A673 (cell line): Measurements from ENCODE around the gene QSOX2.

Source experiments
- EZH2 ChIP-seq: fragments of 200-600 bp; sonication (generic); IDR thresholded peaks from 2 replicates; pipeline ENCODE4 v1.6.1; 2017; ENCODE audit warnings: borderline replicate concordance, low read depth, mild to moderate bottlenecking, mixed read lengths, antibody characterized with exemption, low read length; ENCODE audit not compliant: poor library complexity, severe bottlenecking
- TF ChIP-seq, protein P1 (sequence below): fragments of 300-800, 200-600 bp; sonication (generic); conservative IDR thresholded peaks from 2 replicates; pipeline ENCODE4 v1.5.1; 2017; ENCODE audit warnings: low read depth, mild to moderate bottlenecking, antibody characterized with exemption, low read length, moderate library complexity, mixed read lengths

GRCh38 chr9:136276716-136277115, 31.1 kb upstream of the QSOX2 start:
- TF ChIP-seq, protein P1, sequence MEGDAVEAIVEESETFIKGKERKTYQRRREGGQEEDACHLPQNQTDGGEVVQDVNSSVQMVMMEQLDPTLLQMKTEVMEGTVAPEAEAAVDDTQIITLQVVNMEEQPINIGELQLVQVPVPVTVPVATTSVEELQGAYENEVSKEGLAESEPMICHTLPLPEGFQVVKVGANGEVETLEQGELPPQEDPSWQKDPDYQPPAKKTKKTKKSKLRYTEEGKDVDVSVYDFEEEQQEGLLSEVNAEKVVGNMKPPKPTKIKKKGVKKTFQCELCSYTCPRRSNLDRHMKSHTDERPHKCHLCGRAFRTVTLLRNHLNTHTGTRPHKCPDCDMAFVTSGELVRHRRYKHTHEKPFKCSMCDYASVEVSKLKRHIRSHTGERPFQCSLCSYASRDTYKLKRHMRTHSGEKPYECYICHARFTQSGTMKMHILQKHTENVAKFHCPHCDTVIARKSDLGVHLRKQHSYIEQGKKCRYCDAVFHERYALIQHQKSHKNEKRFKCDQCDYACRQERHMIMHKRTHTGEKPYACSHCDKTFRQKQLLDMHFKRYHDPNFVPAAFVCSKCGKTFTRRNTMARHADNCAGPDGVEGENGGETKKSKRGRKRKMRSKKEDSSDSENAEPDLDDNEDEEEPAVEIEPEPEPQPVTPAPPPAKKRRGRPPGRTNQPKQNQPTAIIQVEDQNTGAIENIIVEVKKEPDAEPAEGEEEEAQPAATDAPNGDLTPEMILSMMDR: no peak
- TF ChIP-seq EZH2: no peak
